T-helper 1 cell (primary cell): ENCODE data around the gene EMC8.
A peak's percentile ranks its signal among the peaks of the same experiment; 100 is the strongest.
"Not testable (repeated sequence)": the region's sequence is repeated elsewhere in the genome, so short reads cannot be mapped to it uniquely, and the experiment has no call there.

ENCODE experiments used
- DNase-seq, 5 donors: peaks; one replicate each; pipeline ENCODE4 v3.0.0-alpha.2; 2012 to 2020

Gene EMC8

GRCh38 chr16:85812031-85812807 is 12.9 kb upstream of the EMC8 start:
- DNase-seq, result no peak

GRCh38 chr16:85810742-85811115 is 11.4 kb upstream of the EMC8 start:
- DNase-seq, result no peak

GRCh38 chr16:85810097-85810741 is 10.9 kb upstream of the EMC8 start:
- no peak for DNase-seq

- no peak for DNase-seq
Observed at GRCh38 chr16:85809645-85810044, 10.3 kb upstream of the EMC8 start.

- DNase-seq, result no peak
Observed at GRCh38 chr16:85808926-85809325, 9.6 kb upstream of the EMC8 start.

- not testable (repeated sequence) for DNase-seq
Observed at GRCh38 chr16:85808104-85808503, 8.8 kb upstream of the EMC8 start.

- DNase-seq, result not testable (repeated sequence)
Observed at GRCh38 chr16:85807340-85807739, 8.0 kb upstream of the EMC8 start.

- no peak for DNase-seq
Observed at GRCh38 chr16:85806539-85806938, 7.2 kb upstream of the EMC8 start.

- no peak for DNase-seq
Observed at GRCh38 chr16:85805442-85806045, 6.2 kb upstream of the EMC8 start.

- DNase-seq, result no peak
Observed at GRCh38 chr16:85803570-85803969, 4.2 kb upstream of the EMC8 start.

GRCh38 chr16:85800321-85800669 is 951 bp upstream of the EMC8 start:
- DNase-seq, result peak in 1 of 5 donors; percentile 33

GRCh38 chr16:85798901-85799496 is 345 bp downstream of the EMC8 start:
- peak in 4 of 5 donors; percentile 8 to 34 (median 24) for DNase-seq

- no peak for DNase-seq
Observed at GRCh38 chr16:85798283-85798776, 1.0 kb downstream of the EMC8 start.

- DNase-seq, result no peak
Observed at GRCh38 chr16:85796599-85796998, 2.7 kb downstream of the EMC8 start.

- DNase-seq, result no peak
Observed at GRCh38 chr16:85796152-85796551, 3.2 kb downstream of the EMC8 start.

GRCh38 chr16:85794696-85795095 is 4.6 kb downstream of the EMC8 start:
- DNase-seq, result no peak

- no peak for DNase-seq
Observed at GRCh38 chr16:85793662-85794298, 5.6 kb downstream of the EMC8 start.

GRCh38 chr16:85789773-85790172 is 9.6 kb downstream of the EMC8 start:
- DNase-seq, result no peak

- DNase-seq, result no peak
Observed at GRCh38 chr16:85788819-85789218, 10.5 kb downstream of the EMC8 start.

- no peak for DNase-seq
Observed at GRCh38 chr16:85785927-85786326, 13.4 kb downstream of the EMC8 start.

- DNase-seq, result no peak
Observed at GRCh38 chr16:85784813-85785212, 14.5 kb downstream of the EMC8 start.

GRCh38 chr16:85783441-85783840 is 15.9 kb downstream of the EMC8 start:
- DNase-seq, result no peak

- no peak for DNase-seq
Observed at GRCh38 chr16:85782451-85782850, 16.9 kb downstream of the EMC8 start.
